Measurements from ENCODE around the gene FXYD6. TPM values are rescaled to one million over a fixed set of nuclear protein-coding genes. Genes with fewer than 3 reads are reported as not detected.
"Not testable (repeated sequence)": the region's sequence is repeated elsewhere in the genome, so short reads cannot be mapped to it uniquely, and the experiment has no call there.

The FXYD6 gene
- total RNA-seq, 3 donors from 2014 or later = 16.0 to 25.0 (median 20.3) TPM

DNA sequence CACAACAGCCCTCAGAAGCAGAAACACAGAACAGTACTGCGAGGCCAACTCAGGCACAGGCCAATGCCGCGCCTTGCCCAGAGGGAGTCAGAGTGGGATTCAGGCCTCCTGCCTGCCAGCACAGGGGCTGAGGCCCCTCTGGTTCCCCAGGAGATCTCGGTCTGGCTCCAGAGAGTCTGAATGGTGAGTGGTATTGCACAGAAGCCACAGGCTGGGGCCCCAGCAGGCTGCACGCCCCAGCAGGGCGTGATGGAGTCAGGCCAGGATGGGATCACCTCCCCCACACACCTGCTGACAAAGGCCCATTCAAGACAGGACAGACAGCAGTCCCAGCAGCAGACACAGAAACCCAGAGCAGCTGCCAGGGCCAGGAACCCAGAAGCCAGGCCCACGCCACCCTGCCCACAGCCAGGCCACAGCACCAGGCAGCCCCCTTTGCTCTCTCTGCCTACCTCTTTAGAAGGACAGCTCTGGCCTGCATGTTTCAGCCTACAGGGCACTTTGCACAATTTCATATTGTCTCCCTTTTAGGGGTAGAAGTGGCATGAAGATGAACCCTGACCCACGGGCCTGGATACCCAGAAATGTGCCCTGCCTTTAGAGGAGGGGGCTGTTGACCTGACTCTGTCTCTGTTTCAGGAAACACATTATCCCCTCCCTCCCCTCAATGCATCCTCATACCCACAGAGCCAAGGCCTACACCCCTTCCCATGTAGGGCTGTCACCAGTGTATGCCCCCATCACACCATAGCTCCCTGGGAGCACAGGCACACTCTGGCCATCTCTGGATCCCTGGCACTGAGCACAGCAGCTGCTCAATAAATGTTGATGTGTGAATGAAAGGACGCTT, 6.1 kb downstream of the FXYD6 start:
- no peak overlapping the region for H3K4me3 ChIP-seq
- peaks cover 0 to 4% of the 10 kb centered on the region in 2 donors for H3K4me1 ChIP-seq
- no peak for TF ChIP-seq POLR2A (IDR thresholded peaks at IDR 0.05)
- TF ChIP-seq, protein P1, sequence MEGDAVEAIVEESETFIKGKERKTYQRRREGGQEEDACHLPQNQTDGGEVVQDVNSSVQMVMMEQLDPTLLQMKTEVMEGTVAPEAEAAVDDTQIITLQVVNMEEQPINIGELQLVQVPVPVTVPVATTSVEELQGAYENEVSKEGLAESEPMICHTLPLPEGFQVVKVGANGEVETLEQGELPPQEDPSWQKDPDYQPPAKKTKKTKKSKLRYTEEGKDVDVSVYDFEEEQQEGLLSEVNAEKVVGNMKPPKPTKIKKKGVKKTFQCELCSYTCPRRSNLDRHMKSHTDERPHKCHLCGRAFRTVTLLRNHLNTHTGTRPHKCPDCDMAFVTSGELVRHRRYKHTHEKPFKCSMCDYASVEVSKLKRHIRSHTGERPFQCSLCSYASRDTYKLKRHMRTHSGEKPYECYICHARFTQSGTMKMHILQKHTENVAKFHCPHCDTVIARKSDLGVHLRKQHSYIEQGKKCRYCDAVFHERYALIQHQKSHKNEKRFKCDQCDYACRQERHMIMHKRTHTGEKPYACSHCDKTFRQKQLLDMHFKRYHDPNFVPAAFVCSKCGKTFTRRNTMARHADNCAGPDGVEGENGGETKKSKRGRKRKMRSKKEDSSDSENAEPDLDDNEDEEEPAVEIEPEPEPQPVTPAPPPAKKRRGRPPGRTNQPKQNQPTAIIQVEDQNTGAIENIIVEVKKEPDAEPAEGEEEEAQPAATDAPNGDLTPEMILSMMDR (IDR thresholded peaks at IDR 0.05) = no peak
- no peak for TF ChIP-seq POLR2AphosphoS5 (IDR thresholded peaks at IDR 0.05)
- H3K9me3 ChIP-seq = no peaks in the 10 kb centered on the region
- peak in 1 of 2 donors; percentile 58 for DNase-seq (ENCODE audit: low spot score in 2 of 2)
- no peaks in the 10 kb centered on the region for H3K36me3 ChIP-seq
- H3K27ac ChIP-seq = peak overlapping the region; percentile 76 to 78
- H3K27me3 ChIP-seq = peaks cover 0 to 5% of the 10 kb centered on the region in 2 donors
- intact Hi-C loops (cut with DNase I; ENCODE audit: low total_unique reads) = no loop called here

DNA sequence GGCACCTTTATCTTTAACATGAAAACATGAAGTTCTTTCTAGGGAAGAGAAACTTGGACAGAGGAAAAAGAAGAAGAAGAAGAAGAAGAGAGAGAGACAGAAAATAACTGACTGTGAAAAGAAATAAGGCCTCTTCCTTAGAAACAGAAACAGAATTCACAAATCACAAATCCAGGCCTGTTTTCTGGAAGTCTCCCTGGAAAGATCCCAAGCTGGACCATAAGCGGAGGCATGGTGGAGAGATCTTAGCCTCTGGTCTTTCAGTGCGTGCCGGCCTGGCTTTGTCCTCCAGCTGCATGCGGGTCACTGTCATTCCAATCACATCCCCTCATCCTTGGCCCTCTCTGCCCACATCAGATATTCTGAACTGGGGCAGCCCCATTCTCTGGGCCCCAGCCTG, 6.9 kb downstream of the FXYD6 start:
- TF ChIP-seq, protein P1 (IDR thresholded peaks at IDR 0.05) = no peak
- TF ChIP-seq POLR2AphosphoS5 (IDR thresholded peaks at IDR 0.05) = no peak
- no peak for TF ChIP-seq POLR2A (IDR thresholded peaks at IDR 0.05)
- Histone ChIP-seq H3K36me3 (no peaks in the 10 kb centered on the region), H3K27ac (peak overlapping the region; percentile 76 to 78), H3K4me3 (no peak overlapping the region), H3K27me3 (peaks cover 0 to under 1% of the 10 kb centered on the region in 2 donors), H3K9me3 (no peaks in the 10 kb centered on the region), H3K4me1 (peaks cover 0 to 4% of the 10 kb centered on the region in 2 donors)
- intact Hi-C loops (cut with DNase I; ENCODE audit: low total_unique reads) = no loop called here
- no peak for DNase-seq (ENCODE audit: low spot score in 2 of 2)

DNA sequence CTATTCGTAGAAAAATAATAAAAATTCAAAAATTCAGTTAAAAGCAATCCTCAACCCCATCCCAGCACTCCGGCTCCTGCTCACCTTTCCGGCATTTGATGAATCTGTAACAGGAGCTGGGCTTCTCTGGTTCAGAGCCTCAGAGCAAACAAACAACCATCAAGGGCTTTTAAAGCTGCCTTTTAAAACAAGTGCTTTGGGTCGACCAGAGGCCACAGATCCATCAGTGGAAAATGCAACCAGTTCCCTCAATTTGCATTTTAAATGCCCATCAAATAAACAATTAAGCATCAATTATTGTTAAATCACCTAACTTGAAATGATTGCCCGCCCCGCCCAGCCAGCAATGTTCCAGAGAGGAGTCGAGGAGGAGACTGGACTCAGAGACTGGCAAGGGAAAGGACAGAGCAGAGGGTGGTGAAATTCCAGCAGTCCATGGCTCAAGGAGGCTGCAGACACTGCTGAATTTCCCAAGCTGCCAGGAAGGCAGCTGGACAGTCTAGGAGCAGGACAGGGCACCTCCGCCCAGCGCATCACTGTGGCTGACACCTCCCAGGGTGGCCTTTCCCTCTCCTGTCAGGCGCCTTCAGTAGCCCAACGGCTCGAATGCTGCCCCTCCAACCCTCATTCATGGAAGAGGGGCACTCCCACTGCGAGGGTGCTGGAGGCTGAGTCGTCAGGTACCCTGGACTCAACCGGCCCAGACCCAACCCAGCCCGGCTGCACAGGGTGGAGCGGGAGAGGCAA, 7.5 kb downstream of the FXYD6 start:
- Histone ChIP-seq H3K27ac (peak overlapping the region; percentile 76 to 78), H3K4me3 (no peak overlapping the region), H3K9me3 (no peaks in the 10 kb centered on the region), H3K36me3 (no peaks in the 10 kb centered on the region), H3K27me3 (no peaks in the 10 kb centered on the region), H3K4me1 (peaks cover 0 to 4% of the 10 kb centered on the region in 2 donors)
- no peak for TF ChIP-seq POLR2A (IDR thresholded peaks at IDR 0.05)
- TF ChIP-seq, protein P1 (IDR thresholded peaks at IDR 0.05) = no peak
- no peak for TF ChIP-seq POLR2AphosphoS5 (IDR thresholded peaks at IDR 0.05)
- no peak for DNase-seq (ENCODE audit: low spot score in 2 of 2)
- intact Hi-C loops (cut with DNase I; ENCODE audit: low total_unique reads) = no loop called here

DNA sequence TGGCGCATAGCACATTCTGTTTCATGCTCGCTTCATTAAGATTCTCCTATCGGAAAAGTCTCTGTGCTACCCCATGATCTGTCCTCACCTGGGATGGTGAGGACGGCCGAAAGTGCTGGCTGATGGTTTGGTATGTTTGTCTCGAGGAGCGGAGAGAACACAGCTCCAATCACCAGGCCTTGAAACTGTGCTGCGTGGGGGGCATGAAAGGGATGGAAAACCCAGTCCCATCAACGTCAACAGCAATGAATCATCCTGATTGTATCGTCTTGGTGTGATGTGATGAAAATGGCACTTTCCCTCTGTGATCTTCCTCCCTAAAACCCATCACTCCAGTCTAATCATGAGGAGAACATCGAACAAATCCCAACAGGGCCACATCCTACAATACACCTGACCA, 8.4 kb downstream of the FXYD6 start:
- Histone ChIP-seq H3K9me3 (no peaks in the 10 kb centered on the region), H3K4me1 (peaks cover 0 to 4% of the 10 kb centered on the region in 2 donors), H3K27me3 (no peaks in the 10 kb centered on the region), H3K27ac (peak overlapping the region; percentile 7 to 25), H3K36me3 (no peaks in the 10 kb centered on the region), H3K4me3 (no peak overlapping the region)
- no peak for DNase-seq (ENCODE audit: low spot score in 2 of 2)
- no peak for TF ChIP-seq POLR2A (IDR thresholded peaks at IDR 0.05)
- no peak for TF ChIP-seq POLR2AphosphoS5 (IDR thresholded peaks at IDR 0.05)
- TF ChIP-seq, protein P1 (IDR thresholded peaks at IDR 0.05) = no peak
- intact Hi-C loops (cut with DNase I; ENCODE audit: low total_unique reads) = no loop called here

DNA sequence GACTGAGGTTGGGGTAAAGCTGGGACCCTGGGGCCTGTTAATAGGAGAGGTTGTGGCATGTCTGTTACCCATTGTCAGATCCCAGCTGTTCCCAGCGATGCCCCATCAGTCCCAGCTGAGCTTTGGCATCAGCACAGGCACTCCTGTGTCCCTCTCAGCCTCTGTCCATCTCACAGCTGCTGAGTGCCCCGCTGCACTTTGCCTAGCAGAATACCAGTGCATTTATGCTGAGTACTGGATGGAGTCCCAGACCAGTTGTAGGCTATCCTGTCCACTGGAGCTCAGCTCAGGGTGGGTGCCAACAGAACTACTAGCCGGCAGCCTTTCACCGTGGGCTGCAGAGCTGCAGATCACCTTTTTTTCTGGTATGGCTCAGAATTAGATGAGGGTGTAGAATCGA, 9.9 kb downstream of the FXYD6 start:
- intact Hi-C loops (cut with DNase I; ENCODE audit: low total_unique reads) = no loop called here
- no peaks in the 10 kb centered on the region for H3K9me3 ChIP-seq
- H3K4me3 ChIP-seq = no peak overlapping the region
- no peaks in the 10 kb centered on the region for H3K27me3 ChIP-seq
- peak overlapping the region in 1 of 2 donors; percentile 1 for H3K27ac ChIP-seq
- DNase-seq (ENCODE audit: low spot score in 2 of 2) = no peak
- peaks cover 0 to 4% of the 10 kb centered on the region in 2 donors for H3K4me1 ChIP-seq
- TF ChIP-seq POLR2AphosphoS5 (IDR thresholded peaks at IDR 0.05) = no peak
- TF ChIP-seq POLR2A (IDR thresholded peaks at IDR 0.05) = no peak
- TF ChIP-seq, protein P1 (IDR thresholded peaks at IDR 0.05) = no peak
- no peaks in the 10 kb centered on the region for H3K36me3 ChIP-seq

DNA sequence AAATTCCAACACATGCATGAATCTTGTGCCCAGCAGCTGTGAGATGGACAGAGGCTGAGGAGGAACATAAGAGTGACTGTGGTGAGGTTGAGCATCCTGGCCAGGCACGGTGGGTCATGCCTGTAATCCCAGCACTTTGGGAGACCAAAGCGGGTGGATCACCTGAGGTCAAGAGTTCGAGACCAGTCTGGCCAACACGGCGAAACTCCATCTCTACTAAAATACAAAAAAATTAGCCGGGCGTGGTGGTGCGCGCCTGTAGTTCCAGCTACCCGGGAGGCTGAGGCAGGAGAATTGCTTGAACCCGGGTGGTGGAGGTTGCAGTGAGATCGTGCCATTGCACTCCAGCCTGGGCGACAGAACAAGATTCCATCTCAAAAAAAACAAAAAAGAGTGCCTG, 10.9 kb downstream of the FXYD6 start:
- H3K4me3 ChIP-seq; H3K27ac ChIP-seq; DNase-seq (ENCODE audit: low spot score in 2 of 2); H3K36me3 ChIP-seq; intact Hi-C loops (cut with DNase I; ENCODE audit: low total_unique reads); H3K4me1 ChIP-seq; H3K9me3 ChIP-seq; H3K27me3 ChIP-seq: not testable (repeated sequence)

Measured in breast epithelium (tissue), 4 donors.